WTC11 (cell line): Measurements from ENCODE around the gene COL12A1. TPM values are rescaled to one million over a fixed set of nuclear protein-coding genes. Genes with fewer than 3 reads are reported as not detected.

Source experiments
- ATAC-seq: fragments of 200-7000 bp; cut with Tn5 transposase; 2 replicates; pipeline ENCODE4 v1.10.0; 2021; ENCODE audit warnings: mild to moderate bottlenecking, moderate library complexity
- Bru-seq: library from RNA; stranded (reverse); fragments of 400-500 nt; gene quantifications from one replicate; lab custom pipeline; 2021; lab: Mats Ljungman, UMichigan
- CTCF ChIA-PET: fragments of 300-600 bp; sonication (Branson Sonifier 250); formaldehyde crosslinking; loops from one replicate; lab custom pipeline; 2021; ENCODE audit warnings: antibody characterized with exemption; lab: Charles Lee
- POLR2A ChIA-PET: fragments of 350-600 bp; sonication (Branson Sonifier 250); formaldehyde crosslinking; loops from one replicate; lab custom pipeline; 2021; ENCODE audit warnings: antibody characterized with exemption; lab: Charles Lee
- DNase-seq: peaks from one replicate; pipeline ENCODE4 v3.0.0; 2021; ENCODE audit warnings: low spot score
- H3K27ac Mint-ChIP-seq: 2 replicates; pipeline ENCODE4 v1.8.0; 2021; ENCODE audit warnings: mixed read lengths
- H3K27me3 Mint-ChIP-seq: 2 replicates; pipeline ENCODE4 v1.8.0; 2021; ENCODE audit warnings: low read depth, mild to moderate bottlenecking, moderate library complexity, mixed read lengths
- H3K36me3 Mint-ChIP-seq: 2 replicates; pipeline ENCODE4 v1.8.0; 2021; ENCODE audit warnings: mixed read lengths
- H3K4me1 Mint-ChIP-seq: 2 replicates; pipeline ENCODE4 v1.8.0; 2022; ENCODE audit warnings: mixed read lengths
- H3K4me3 Mint-ChIP-seq: 2 replicates; pipeline ENCODE4 v1.8.0; 2021; ENCODE audit warnings: mild to moderate bottlenecking, moderate library complexity, mixed read lengths
- H3K9me3 Mint-ChIP-seq: 2 replicates; pipeline ENCODE4 v1.8.0; 2021; ENCODE audit warnings: mixed read lengths
- FOXP1 ChIP-seq: sonication (generic); formaldehyde crosslinking; IDR thresholded peaks from 2 replicates; pipeline ENCODE4 v1.8.0; 2022; ENCODE audit warnings: missing genetic modification reagents, mild to moderate bottlenecking, moderate library complexity, borderline replicate concordance
- NR3C1 ChIP-seq: sonication (generic); formaldehyde crosslinking; conservative IDR thresholded peaks from 2 replicates; pipeline ENCODE4 v1.8.1; 2023; ENCODE audit warnings: low read depth, mild to moderate bottlenecking, missing genetic modification reagents
- TEAD1 ChIP-seq: sonication (generic); formaldehyde crosslinking; IDR thresholded peaks from 2 replicates; pipeline ENCODE4 v1.8.0; 2022; ENCODE audit warnings: mild to moderate bottlenecking, missing genetic modification reagents
- TP53 ChIP-seq: sonication (generic); formaldehyde crosslinking; IDR thresholded peaks from 2 replicates; pipeline ENCODE4 v1.8.1; 2023; ENCODE audit warnings: mild to moderate bottlenecking, missing genetic modification reagents
- long read RNA-seq, 3 experiments: library from RNA in 1 of 3; library from capped mRNA in 1 of 3; library from polyadenylated mRNA in 1 of 3; unstranded in 2 of 3; stranded (forward) in 1 of 3; transcript quantifications; one replicate each; pipeline ENCODE4 v2.0.0, GENCODE V29; 2021
- total RNA-seq: library from RNA; stranded (reverse); gene quantifications from 3 replicates; pipeline ENCODE4 v1.2.3, GENCODE V29; 2021
- TF ChIP-seq, protein P1 (sequence below): sonication (generic); formaldehyde crosslinking; IDR thresholded peaks from 2 replicates; pipeline ENCODE4 v1.8.0; 2022; ENCODE audit warnings: mild to moderate bottlenecking, missing genetic modification reagents
- TF ChIP-seq, protein P2 (sequence below): sonication (generic); formaldehyde crosslinking; IDR thresholded peaks from 2 replicates; pipeline ENCODE4 v1.8.1; 2022; ENCODE audit warnings: mild to moderate bottlenecking, moderate library complexity, missing genetic modification reagents
- TF ChIP-seq, protein P3 (sequence below): sonication (generic); formaldehyde crosslinking; IDR thresholded peaks from 2 replicates; pipeline ENCODE4 v1.8.0; 2022; ENCODE audit warnings: mild to moderate bottlenecking, missing genetic modification reagents
- TF ChIP-seq, protein P4 (sequence below): fragments of 200-600 bp; IDR thresholded peaks from 2 replicates; pipeline ENCODE4 v1.8.0; 2022; ENCODE audit warnings: antibody characterized with exemption
- TF ChIP-seq, protein P5 (sequence below): sonication (generic); formaldehyde crosslinking; IDR thresholded peaks from 2 replicates; pipeline ENCODE4 v1.8.0; 2023; ENCODE audit warnings: missing genetic modification reagents, mild to moderate bottlenecking, borderline replicate concordance
- TF ChIP-seq, protein P6 (sequence below): sonication (generic); formaldehyde crosslinking; IDR thresholded peaks from 2 replicates; pipeline ENCODE4 v1.8.1; 2023; ENCODE audit warnings: mild to moderate bottlenecking, moderate library complexity, missing genetic modification reagents

COL12A1 gene
- total RNA-seq (1.1 to 1.4 TPM (median 1.2 TPM) in 3 replicates), Bru-seq, nascent RNA (percentile 19 among the genes with signal in this experiment)
- long read RNA-seq, experiment 1, partial matches to known transcripts, result 1 of 1 reads
- long read RNA-seq, experiment 1, other reads (novel, unspliced or antisense), result 0 of 1 reads
- long read RNA-seq, experiment 2, partial matches to known transcripts, result 0 of 1 reads
- long read RNA-seq, experiment 2, other reads (novel, unspliced or antisense), result 1 of 1 reads
- long read RNA-seq, experiment 3, result 0 reads

DNA sequence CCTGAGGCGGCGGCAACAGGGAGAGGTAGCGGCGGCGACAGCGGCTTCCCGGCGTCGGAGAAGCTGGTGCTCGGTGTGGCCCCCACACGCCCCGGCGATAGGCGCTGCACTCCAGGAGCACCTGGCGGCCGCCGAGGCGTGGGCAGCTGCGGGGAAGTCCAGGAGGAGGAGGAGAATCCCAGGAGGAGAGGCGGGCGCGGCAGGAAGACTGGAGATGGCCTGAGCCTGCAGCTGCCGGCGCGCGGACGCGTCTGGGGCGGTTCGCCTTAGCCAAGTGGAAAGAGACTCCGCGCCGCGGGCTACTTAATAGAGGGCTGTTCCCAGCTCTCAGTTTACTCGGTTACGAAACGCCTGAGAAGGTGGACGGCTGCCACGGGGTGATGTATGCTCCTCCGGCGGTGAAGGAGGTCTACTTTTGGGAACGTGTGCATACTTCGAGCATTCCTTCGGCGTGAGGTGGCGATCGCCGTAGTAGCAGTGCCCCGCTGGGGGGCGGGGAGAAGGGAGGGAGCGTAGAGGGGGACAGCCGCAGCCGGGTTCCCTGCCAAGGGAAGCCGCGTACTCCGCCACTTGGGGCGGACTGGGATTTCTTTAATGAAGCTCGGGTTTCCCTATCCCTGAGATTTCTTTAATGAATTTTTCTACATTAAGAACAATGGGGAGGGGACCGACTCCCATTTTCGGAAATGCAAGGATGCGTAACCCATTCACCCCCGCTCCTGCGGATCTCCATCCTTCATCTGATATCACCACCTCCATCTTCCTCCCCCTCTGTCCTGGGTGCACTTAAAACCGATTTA lies at the start of gene COL12A1:
TSS of gene COL12A1 (minus strand) at position 278 of the 800 bp plus-strand sequence. CDS start 3,261 bp downstream, outside the sequence.
- Mint-ChIP-seq H3K27ac (no peak within 1 kb of the TSS), H3K4me1 (peaks cover 65% of the 10 kb centered on the region), H3K27me3 (peaks cover 91% of the 10 kb centered on the region), H3K9me3 (no peaks in the 10 kb centered on the region), H3K4me3 (peak within 1 kb of the TSS; percentile 85), H3K36me3 (no peaks in the 10 kb centered on the region)
- ATAC-seq (peak; percentile 8), DNase-seq (peak; percentile 74)
- ChIA-PET POLR2A (no interaction called here), CTCF (interaction anchor here (0.8 to 3.0 kb wide), 5 partner anchors 37 to 1467 kb away, joined by 3 to 18 read pairs (median 4); partner anchors contain the start of gene COX7A2)
- TF ChIP-seq FOXP1 (CRISPR knock-in tag), result no peak
- 0 out of 2 replicates have a peak, but pooled peaks have one; percentile 16 for TF ChIP-seq TEAD1 (CRISPR knock-in tag)
- TF ChIP-seq, protein P1, sequence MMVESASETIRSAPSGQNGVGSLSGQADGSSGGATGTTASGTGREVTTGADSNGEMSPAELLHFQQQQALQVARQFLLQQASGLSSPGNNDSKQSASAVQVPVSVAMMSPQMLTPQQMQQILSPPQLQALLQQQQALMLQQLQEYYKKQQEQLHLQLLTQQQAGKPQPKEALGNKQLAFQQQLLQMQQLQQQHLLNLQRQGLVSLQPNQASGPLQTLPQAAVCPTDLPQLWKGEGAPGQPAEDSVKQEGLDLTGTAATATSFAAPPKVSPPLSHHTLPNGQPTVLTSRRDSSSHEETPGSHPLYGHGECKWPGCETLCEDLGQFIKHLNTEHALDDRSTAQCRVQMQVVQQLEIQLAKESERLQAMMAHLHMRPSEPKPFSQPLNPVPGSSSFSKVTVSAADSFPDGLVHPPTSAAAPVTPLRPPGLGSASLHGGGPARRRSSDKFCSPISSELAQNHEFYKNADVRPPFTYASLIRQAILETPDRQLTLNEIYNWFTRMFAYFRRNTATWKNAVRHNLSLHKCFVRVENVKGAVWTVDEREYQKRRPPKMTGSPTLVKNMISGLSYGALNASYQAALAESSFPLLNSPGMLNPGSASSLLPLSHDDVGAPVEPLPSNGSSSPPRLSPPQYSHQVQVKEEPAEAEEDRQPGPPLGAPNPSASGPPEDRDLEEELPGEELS (CRISPR knock-in tag), result 0 out of 2 replicates have a peak, but pooled peaks have one; percentile 14
- TF ChIP-seq, protein P2, sequence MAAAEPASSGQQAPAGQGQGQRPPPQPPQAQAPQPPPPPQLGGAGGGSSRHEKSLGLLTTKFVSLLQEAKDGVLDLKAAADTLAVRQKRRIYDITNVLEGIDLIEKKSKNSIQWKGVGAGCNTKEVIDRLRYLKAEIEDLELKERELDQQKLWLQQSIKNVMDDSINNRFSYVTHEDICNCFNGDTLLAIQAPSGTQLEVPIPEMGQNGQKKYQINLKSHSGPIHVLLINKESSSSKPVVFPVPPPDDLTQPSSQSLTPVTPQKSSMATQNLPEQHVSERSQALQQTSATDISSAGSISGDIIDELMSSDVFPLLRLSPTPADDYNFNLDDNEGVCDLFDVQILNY (CRISPR knock-in tag), result no peak
- TF ChIP-seq, protein P3, sequence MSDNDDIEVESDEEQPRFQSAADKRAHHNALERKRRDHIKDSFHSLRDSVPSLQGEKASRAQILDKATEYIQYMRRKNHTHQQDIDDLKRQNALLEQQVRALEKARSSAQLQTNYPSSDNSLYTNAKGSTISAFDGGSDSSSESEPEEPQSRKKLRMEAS (CRISPR knock-in tag), result 0 out of 2 replicates have a peak, but pooled peaks have one; percentile 16
- TF ChIP-seq, protein P4, sequence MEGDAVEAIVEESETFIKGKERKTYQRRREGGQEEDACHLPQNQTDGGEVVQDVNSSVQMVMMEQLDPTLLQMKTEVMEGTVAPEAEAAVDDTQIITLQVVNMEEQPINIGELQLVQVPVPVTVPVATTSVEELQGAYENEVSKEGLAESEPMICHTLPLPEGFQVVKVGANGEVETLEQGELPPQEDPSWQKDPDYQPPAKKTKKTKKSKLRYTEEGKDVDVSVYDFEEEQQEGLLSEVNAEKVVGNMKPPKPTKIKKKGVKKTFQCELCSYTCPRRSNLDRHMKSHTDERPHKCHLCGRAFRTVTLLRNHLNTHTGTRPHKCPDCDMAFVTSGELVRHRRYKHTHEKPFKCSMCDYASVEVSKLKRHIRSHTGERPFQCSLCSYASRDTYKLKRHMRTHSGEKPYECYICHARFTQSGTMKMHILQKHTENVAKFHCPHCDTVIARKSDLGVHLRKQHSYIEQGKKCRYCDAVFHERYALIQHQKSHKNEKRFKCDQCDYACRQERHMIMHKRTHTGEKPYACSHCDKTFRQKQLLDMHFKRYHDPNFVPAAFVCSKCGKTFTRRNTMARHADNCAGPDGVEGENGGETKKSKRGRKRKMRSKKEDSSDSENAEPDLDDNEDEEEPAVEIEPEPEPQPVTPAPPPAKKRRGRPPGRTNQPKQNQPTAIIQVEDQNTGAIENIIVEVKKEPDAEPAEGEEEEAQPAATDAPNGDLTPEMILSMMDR, result 0 out of 2 replicates have a peak, but pooled peaks have one; percentile 10
- TF ChIP-seq NR3C1, result no peak
- TF ChIP-seq, protein P5, sequence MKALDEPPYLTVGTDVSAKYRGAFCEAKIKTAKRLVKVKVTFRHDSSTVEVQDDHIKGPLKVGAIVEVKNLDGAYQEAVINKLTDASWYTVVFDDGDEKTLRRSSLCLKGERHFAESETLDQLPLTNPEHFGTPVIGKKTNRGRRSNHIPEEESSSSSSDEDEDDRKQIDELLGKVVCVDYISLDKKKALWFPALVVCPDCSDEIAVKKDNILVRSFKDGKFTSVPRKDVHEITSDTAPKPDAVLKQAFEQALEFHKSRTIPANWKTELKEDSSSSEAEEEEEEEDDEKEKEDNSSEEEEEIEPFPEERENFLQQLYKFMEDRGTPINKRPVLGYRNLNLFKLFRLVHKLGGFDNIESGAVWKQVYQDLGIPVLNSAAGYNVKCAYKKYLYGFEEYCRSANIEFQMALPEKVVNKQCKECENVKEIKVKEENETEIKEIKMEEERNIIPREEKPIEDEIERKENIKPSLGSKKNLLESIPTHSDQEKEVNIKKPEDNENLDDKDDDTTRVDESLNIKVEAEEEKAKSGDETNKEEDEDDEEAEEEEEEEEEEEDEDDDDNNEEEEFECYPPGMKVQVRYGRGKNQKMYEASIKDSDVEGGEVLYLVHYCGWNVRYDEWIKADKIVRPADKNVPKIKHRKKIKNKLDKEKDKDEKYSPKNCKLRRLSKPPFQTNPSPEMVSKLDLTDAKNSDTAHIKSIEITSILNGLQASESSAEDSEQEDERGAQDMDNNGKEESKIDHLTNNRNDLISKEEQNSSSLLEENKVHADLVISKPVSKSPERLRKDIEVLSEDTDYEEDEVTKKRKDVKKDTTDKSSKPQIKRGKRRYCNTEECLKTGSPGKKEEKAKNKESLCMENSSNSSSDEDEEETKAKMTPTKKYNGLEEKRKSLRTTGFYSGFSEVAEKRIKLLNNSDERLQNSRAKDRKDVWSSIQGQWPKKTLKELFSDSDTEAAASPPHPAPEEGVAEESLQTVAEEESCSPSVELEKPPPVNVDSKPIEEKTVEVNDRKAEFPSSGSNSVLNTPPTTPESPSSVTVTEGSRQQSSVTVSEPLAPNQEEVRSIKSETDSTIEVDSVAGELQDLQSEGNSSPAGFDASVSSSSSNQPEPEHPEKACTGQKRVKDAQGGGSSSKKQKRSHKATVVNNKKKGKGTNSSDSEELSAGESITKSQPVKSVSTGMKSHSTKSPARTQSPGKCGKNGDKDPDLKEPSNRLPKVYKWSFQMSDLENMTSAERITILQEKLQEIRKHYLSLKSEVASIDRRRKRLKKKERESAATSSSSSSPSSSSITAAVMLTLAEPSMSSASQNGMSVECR (CRISPR knock-in tag), result 0 out of 2 replicates have a peak, but pooled peaks have one; percentile 36
- TF ChIP-seq TP53 (CRISPR knock-in tag), result no peak
- TF ChIP-seq, protein P6, sequence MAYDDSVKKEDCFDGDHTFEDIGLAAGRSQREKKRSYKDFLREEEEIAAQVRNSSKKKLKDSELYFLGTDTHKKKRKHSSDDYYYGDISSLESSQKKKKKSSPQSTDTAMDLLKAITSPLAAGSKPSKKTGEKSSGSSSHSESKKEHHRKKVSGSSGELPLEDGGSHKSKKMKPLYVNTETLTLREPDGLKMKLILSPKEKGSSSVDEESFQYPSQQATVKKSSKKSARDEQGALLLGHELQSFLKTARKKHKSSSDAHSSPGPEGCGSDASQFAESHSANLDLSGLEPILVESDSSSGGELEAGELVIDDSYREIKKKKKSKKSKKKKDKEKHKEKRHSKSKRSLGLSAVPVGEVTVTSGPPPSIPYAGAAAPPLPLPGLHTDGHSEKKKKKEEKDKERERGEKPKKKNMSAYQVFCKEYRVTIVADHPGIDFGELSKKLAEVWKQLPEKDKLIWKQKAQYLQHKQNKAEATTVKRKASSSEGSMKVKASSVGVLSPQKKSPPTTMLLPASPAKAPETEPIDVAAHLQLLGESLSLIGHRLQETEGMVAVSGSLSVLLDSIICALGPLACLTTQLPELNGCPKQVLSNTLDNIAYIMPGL, result peak; percentile 75; the same call in 1 of the 2 replicates
